Thyroid gland (tissue), 4 donors: ENCODE measurements around the gene SEC31A.

Source experiments
- POLR2A ChIP-seq, 2 donors: fragments of 450-650 bp; IDR thresholded peaks; one replicate each; pipeline ENCODE4 v1.6.1; 2017; ENCODE audit warnings: antibody characterized with exemption in 2 of 2, mild to moderate bottlenecking in 2 of 2, moderate library complexity in 1 of 2
- TF ChIP-seq, protein P1 (sequence below), 6 experiments: fragments of 200-600 bp in 3 of 6; fragments of 450-650 bp in 3 of 6; sonication (generic) in 3 of 6; IDR thresholded peaks; one replicate each; pipeline ENCODE4 v1.5.1; 2016 to 2019; ENCODE audit warnings: antibody characterized with exemption in 6 of 6, mild to moderate bottlenecking in 2 of 6, inconsistent platforms in 1 of 6, moderate library complexity in 1 of 6

- TF ChIP-seq, protein P1, sequence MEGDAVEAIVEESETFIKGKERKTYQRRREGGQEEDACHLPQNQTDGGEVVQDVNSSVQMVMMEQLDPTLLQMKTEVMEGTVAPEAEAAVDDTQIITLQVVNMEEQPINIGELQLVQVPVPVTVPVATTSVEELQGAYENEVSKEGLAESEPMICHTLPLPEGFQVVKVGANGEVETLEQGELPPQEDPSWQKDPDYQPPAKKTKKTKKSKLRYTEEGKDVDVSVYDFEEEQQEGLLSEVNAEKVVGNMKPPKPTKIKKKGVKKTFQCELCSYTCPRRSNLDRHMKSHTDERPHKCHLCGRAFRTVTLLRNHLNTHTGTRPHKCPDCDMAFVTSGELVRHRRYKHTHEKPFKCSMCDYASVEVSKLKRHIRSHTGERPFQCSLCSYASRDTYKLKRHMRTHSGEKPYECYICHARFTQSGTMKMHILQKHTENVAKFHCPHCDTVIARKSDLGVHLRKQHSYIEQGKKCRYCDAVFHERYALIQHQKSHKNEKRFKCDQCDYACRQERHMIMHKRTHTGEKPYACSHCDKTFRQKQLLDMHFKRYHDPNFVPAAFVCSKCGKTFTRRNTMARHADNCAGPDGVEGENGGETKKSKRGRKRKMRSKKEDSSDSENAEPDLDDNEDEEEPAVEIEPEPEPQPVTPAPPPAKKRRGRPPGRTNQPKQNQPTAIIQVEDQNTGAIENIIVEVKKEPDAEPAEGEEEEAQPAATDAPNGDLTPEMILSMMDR (IDR thresholded peaks at IDR 0.05): peak in 1 of 6 experiments; percentile 6
- peak in 1 of 2 donors; percentile 65 for TF ChIP-seq POLR2A (IDR thresholded peaks at IDR 0.05)
These were observed 92.6 kb downstream of the SEC31A start, which contains the start of gene SCD5 for GRCh38 chr4:82798168-82799005.
